LoVo (cell line): Measurements from ENCODE around the gene OR51M1.

Experiments used
- DNase-seq: peaks from one replicate; pipeline ENCODE4 v3.0.0-alpha.2; 2016; ENCODE audit warnings: low spot score

The OR51M1 gene

GRCh38 chr11:5390210-5390609, 6.6 kb downstream of the OR51M1 start:
- no peak for DNase-seq

DNA sequence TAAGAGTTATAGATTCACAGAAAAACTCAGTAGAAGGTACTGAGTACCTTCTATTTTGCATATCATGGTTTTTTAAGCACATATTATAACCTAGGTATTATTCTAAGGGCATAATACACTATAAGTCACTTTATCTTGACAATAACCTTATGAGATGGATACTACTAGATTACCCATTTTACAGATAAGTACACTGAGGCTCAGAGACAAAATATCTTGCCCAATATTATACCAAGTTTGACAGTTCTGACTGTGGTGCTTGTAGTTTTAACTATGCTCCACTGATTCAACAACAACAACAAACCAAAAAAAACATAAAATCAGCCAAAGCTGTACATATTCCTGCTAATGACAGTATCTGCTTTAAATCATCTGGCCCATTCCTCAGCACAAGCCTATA, 10.5 kb downstream of the OR51M1 start:
- DNase-seq = no peak

DNA sequence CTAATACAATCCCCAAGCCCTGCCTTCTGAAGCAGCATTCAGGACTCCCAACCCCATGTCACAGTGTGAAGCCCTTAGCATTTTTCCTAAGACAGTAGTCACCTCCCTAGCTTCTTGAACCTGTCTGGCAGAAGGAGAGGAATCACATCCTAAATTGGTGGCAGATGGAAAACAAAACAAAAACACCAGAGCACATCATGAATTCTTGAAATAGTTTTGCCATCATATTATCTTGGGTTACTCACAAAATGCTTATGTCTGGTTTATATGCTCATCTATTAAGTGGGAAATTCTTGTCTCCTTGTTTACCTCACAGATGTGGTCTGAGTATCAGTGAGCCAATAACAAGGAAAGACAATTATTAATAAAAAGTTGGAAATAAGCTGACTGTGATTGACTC, 15.3 kb downstream of the OR51M1 start:
- DNase-seq = no peak

DNA sequence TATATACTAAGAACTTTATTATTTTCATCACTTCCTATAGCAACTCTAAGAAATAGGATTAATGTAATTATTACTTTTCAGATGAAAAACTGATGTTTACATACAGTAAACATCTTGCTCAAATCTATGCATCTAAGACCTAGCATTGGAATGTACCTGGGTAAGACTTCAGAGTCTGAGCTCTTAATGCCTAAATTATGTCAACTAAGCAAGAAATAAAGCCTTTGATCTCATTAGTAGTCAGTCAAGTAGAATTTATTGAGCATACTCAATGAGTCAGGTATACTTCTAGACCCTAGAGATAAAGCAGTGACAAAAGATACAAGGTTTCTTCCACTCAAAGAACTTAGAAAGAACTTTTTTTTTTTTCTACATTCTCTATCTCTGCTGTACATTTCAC, 21.6 kb downstream of the OR51M1 start:
- no peak for DNase-seq

GRCh38 chr11:5420993-5421392, 37.4 kb downstream of the OR51M1 start:
- no peak for DNase-seq

- no peak for DNase-seq
Measured at GRCh38 chr11:5421811-5422210, 38.2 kb downstream of the OR51M1 start, which contains the start of gene OR51Q1. Gene OR51Q1, plus strand, starts transcription at chr11:5422111. Its CDS starts 90 bp downstream, at chr11:5422201.

DNA sequence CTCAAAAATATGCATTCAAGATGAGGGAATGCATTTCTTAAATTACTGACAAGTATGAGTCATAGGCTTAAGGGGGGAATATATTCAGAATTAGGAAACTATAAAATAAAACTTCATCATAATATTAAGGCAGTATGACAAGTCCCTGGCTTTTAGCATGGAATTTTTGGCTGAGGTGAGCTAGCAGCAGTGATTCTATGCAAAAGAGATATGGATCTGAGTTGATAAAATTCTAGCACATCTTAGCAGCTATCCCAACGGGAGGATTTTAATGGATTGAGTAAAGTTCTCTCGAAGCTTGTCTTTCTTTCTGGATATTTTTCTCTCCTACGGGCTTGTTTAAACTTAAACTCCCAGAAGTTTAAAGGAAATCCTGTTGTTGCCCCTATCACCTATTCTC, 39.5 kb downstream of the OR51M1 start:
- no peak for DNase-seq

DNA sequence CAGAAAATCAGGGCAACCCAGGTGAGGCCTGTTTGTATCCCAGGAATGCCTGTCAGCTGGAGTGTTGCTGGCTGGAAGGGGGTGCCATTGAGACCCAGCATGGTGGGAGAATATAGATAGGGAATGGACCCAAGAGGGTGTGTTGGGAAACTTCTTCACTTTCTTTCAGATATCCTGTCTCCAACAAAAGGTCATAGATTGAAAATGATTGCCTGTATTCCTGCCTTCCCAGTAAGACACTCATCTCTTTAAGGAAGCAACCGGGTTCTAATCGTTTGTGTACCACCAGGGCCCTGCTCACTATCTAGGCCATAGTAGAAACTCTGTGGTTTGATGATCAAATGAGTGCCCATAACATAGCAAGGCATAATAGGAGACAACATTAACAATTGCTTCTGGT, 57.8 kb downstream of the OR51M1 start, which contains the start of gene OR51I1:
Gene OR51I1, minus strand, starts transcription at position 101 of the 400 bp plus-strand sequence. Its CDS starts 0 bp downstream, at position 101.
- DNase-seq = no peak
